Measurements from ENCODE around the gene ANKFY1.

- no peak for TF ChIP-seq ZNF274 (IDR thresholded peaks at IDR 0.05; ENCODE audit: low read depth, low read length)
- no peak for TF ChIP-seq YY1 (IDR thresholded peaks at IDR 0.05; ENCODE audit: insufficient read depth, insufficient read length)
- no peak for TF ChIP-seq SUZ12 (IDR thresholded peaks at IDR 0.05; ENCODE audit: extremely low read depth, insufficient read depth, insufficient read length)
Observed at GRCh38 chr17:4130715-4131114, 133.1 kb downstream of the ANKFY1 start.
